Activated T-cell treated with anti-CD3 and anti-CD28 coated beads, Interleukin-2, amount 50 U/mL, for 24 hours (primary cell): ENCODE results near the gene CD300H.

ENCODE experiments used
- DNase-seq: peaks from one replicate; pipeline ENCODE4 v3.0.0-alpha.2; 2020
- H3K27ac Mint-ChIP-seq: 2 replicates; pipeline ENCODE4 v1.8.0; 2020; ENCODE audit warnings: mild to moderate bottlenecking, mixed read lengths
- H3K27me3 Mint-ChIP-seq: 2 replicates; pipeline ENCODE4 v1.8.0; 2020; ENCODE audit warnings: mixed read lengths
- H3K36me3 Mint-ChIP-seq: 2 replicates; pipeline ENCODE4 v1.8.0; 2020; ENCODE audit warnings: low read depth, mixed read lengths
- H3K4me1 Mint-ChIP-seq: 2 replicates; pipeline ENCODE4 v1.8.0; 2020; ENCODE audit warnings: low read depth, mixed read lengths
- H3K4me3 Mint-ChIP-seq: 2 replicates; pipeline ENCODE4 v1.8.0; 2020; ENCODE audit warnings: mild to moderate bottlenecking, moderate library complexity, mixed read lengths
- H3K9me3 Mint-ChIP-seq: 2 replicates; pipeline ENCODE4 v1.8.0; 2020; ENCODE audit warnings: mixed read lengths

The CD300H gene

GRCh38 chr17:74547736-74548135, 19.6 kb downstream of the CD300H start:
- H3K27ac Mint-ChIP-seq: no peak overlapping the region
- H3K36me3 Mint-ChIP-seq: no peaks in the 10 kb centered on the region
- no peak for DNase-seq
- H3K27me3 Mint-ChIP-seq: peaks cover 7% of the 10 kb centered on the region
- no peaks in the 10 kb centered on the region for H3K9me3 Mint-ChIP-seq
- H3K4me3 Mint-ChIP-seq: no peak overlapping the region
- peaks cover 5% of the 10 kb centered on the region for H3K4me1 Mint-ChIP-seq

GRCh38 chr17:74547264-74547663, 20.0 kb downstream of the CD300H start:
- no peak for DNase-seq
- no peak overlapping the region for H3K4me3 Mint-ChIP-seq
- no peaks in the 10 kb centered on the region for H3K36me3 Mint-ChIP-seq
- no peaks in the 10 kb centered on the region for H3K9me3 Mint-ChIP-seq
- peaks cover 5% of the 10 kb centered on the region for H3K4me1 Mint-ChIP-seq
- peaks cover 9% of the 10 kb centered on the region for H3K27me3 Mint-ChIP-seq
- H3K27ac Mint-ChIP-seq: no peak overlapping the region

DNA sequence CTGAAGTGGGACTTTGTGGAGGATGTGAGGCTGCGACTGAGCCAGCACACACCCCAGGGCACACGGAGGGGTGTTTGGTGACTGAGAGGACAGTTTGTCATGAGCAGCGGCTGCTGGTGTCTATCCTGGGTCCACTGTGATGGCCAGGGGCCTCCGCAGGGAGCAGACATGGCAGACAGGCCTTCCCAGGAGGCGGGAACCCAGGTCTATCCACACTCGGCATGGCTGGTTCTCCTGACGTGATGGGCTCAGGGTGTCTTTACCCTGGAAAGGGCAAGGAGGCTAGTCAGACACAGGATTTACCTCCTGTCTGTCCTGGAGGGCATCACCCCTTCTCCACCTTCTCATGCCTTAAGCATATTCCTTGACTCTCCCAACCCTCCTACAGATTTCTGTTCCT, 20.7 kb downstream of the CD300H start:
- peaks cover 5% of the 10 kb centered on the region for H3K4me1 Mint-ChIP-seq

DNA sequence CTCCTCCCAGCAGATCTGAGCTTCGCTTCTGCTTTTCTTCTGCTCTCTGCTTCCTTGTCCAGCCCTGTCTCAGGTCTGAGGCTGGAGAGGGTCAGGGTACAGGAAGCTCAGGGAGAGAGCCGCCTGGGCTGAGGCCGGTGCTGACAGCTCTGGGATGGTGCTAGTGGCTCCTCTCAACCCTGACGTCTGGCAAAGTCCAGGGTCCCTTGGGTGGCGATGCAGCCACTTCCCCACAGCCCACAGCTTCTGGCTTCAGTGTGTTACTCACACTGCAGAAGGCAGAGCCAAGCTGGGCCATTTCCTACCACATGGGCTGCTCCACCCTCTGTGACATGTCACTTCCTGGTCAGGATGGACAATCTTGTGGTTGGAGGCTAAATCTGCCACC, 21.5 kb downstream of the CD300H start, which contains the start of gene CD300C:
Gene CD300C (minus strand): TSS at position 273 of the 388 bp plus-strand sequence. CDS start 333 bp downstream, outside the sequence.
- Mint-ChIP-seq H3K36me3 (no peaks in the 10 kb centered on the region), H3K27ac (peak within 1 kb of the TSS; percentile 38), H3K4me3 (no peak within 1 kb of the TSS), H3K4me1 (peaks cover 5% of the 10 kb centered on the region), H3K27me3 (peaks cover 9% of the 10 kb centered on the region), H3K9me3 (no peaks in the 10 kb centered on the region)
- no peak for DNase-seq

More for the DNA sequence above, 20.7 kb downstream of the CD300H start:
- H3K36me3 Mint-ChIP-seq: no peaks in the 10 kb centered on the region
- no peak overlapping the region for H3K4me3 Mint-ChIP-seq
- peak overlapping the region; percentile 38 for H3K27ac Mint-ChIP-seq
- DNase-seq: no peak
- no peaks in the 10 kb centered on the region for H3K9me3 Mint-ChIP-seq
- H3K27me3 Mint-ChIP-seq: peaks cover 9% of the 10 kb centered on the region

DNA sequence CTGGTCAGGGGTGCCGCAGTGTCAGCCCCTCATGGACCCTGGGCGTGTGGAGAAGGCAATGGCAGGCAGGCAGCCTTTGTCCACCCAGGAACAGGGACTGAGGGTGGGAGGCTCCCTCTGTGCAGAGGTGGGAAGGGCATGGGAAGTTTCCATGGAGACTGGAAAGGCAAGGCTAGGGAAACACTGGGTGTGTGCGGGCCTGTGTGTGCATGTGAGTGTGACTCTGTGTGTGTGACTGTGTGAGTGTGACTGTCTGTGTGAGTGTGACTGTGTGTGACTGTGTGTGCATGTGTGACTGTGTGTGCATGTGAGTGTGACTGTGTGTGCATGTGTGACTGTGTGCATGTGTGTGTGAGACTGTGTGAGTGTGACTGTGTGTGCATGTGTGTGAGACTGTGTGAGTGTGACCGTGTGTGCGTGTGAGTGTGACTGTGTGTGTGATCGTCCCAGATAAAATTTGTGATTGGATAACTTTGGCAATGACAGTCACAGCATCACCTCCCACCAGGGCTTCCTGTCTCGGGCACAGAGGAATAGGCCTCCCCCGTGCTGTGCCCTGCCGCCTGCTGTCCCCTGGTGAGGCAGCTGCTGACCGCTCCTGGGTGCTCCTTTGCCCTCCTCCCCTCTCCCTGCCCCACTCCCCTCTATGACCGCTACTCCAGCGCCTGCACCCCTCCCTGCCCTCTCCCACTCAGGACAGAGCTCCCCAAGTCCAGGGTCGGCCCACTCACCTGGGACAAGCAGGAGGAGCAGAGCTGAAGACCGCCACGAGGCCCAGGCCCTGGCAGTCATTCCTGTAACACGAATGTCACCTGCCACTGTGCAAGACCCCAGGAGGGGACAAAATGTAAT, 22.1 kb downstream of the CD300H start:
- H3K4me3 Mint-ChIP-seq: no peak overlapping the region
- no peak for DNase-seq
- H3K27ac Mint-ChIP-seq: no peak overlapping the region
- peaks cover 9% of the 10 kb centered on the region for H3K27me3 Mint-ChIP-seq
- peaks cover 5% of the 10 kb centered on the region for H3K4me1 Mint-ChIP-seq
- no peaks in the 10 kb centered on the region for H3K9me3 Mint-ChIP-seq
- no peaks in the 10 kb centered on the region for H3K36me3 Mint-ChIP-seq

- H3K27ac Mint-ChIP-seq: no peak overlapping the region
- no peak for DNase-seq
- no peaks in the 10 kb centered on the region for H3K9me3 Mint-ChIP-seq
- peaks cover 5% of the 10 kb centered on the region for H3K4me1 Mint-ChIP-seq
- no peak overlapping the region for H3K4me3 Mint-ChIP-seq
- no peaks in the 10 kb centered on the region for H3K36me3 Mint-ChIP-seq
- peaks cover 7% of the 10 kb centered on the region for H3K27me3 Mint-ChIP-seq
These were observed 23.2 kb downstream of the CD300H start for GRCh38 chr17:74543891-74544760.

DNA sequence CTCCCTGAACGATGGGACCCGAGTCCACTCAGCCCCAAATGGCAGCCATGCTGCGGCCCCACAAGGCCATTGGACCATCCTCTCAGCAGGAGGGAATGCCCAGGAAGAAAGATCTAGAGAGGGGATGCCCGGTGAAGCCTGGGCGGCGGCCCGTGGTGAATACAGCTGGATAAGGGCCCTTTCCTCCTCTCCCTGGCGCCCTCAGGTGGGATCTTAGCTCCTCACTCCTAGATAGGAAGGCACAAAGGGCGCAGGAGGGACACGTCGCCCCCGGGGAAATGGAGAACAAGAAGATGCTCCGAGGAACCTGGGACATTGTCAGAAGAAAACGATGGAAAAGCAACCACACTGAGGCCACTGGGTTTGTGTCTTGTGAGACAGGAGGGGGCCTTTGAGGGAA, 23.9 kb downstream of the CD300H start:
- no peak overlapping the region for H3K27ac Mint-ChIP-seq
- H3K36me3 Mint-ChIP-seq: no peaks in the 10 kb centered on the region
- H3K9me3 Mint-ChIP-seq: no peaks in the 10 kb centered on the region
- no peak for DNase-seq
- H3K4me3 Mint-ChIP-seq: no peak overlapping the region
- peaks cover 2% of the 10 kb centered on the region for H3K27me3 Mint-ChIP-seq
- peaks cover 5% of the 10 kb centered on the region for H3K4me1 Mint-ChIP-seq

DNA sequence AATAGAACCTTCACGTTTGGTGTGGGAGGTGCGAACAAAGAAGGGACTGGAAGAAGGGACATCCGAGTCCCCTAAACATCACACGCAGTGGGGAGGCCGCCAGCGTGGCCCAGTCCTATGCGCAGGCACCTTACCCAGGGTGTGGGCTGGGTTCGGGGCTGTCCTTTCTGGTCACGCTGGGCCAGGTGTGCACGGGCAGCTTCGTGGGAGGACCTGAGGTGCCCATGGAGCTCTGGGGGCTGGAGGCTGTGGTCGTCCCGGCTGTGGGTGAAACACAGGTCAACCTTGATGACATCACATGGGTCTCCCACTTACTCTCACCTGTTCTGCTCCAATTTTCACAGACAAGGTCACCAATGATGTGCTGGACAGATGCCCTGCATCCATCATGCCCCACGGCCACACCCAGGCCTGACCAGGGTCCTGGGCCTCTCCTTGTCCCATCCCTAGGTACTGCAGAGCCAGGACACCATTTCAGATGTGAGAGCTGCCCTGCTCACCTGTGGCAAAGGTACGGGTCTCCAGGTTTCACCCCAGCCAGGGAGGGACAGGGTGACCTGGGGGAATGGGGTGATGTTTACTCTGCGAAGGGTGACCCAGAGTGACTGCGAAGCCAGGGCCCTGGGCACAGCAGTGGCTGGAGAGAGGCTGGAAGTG, 24.5 kb downstream of the CD300H start:
- H3K4me3 Mint-ChIP-seq: no peak overlapping the region
- peaks cover 3% of the 10 kb centered on the region for H3K4me1 Mint-ChIP-seq
- H3K27me3 Mint-ChIP-seq: peaks cover 2% of the 10 kb centered on the region
- no peaks in the 10 kb centered on the region for H3K36me3 Mint-ChIP-seq
- no peak overlapping the region for H3K27ac Mint-ChIP-seq
- H3K9me3 Mint-ChIP-seq: no peaks in the 10 kb centered on the region
- no peak for DNase-seq

- Mint-ChIP-seq H3K27me3 (peaks cover 2% of the 10 kb centered on the region), H3K27ac (no peak overlapping the region), H3K4me3 (no peak overlapping the region), H3K4me1 (no peaks in the 10 kb centered on the region), H3K36me3 (no peaks in the 10 kb centered on the region), H3K9me3 (no peaks in the 10 kb centered on the region)
- peak; percentile 2 for DNase-seq
These were observed 25.1 kb downstream of the CD300H start for GRCh38 chr17:74542166-74542565.

GRCh38 chr17:74541176-74542111, 25.9 kb downstream of the CD300H start:
- H3K4me1 Mint-ChIP-seq: no peaks in the 10 kb centered on the region
- H3K9me3 Mint-ChIP-seq: no peaks in the 10 kb centered on the region
- no peaks in the 10 kb centered on the region for H3K36me3 Mint-ChIP-seq
- no peak overlapping the region for H3K27ac Mint-ChIP-seq
- H3K27me3 Mint-ChIP-seq: peaks cover 2% of the 10 kb centered on the region
- H3K4me3 Mint-ChIP-seq: no peak overlapping the region
- no peak for DNase-seq

- H3K27ac Mint-ChIP-seq: no peak overlapping the region
- no peak for DNase-seq
- H3K27me3 Mint-ChIP-seq: peaks cover 6% of the 10 kb centered on the region
- H3K9me3 Mint-ChIP-seq: no peaks in the 10 kb centered on the region
- no peaks in the 10 kb centered on the region for H3K4me1 Mint-ChIP-seq
- H3K36me3 Mint-ChIP-seq: no peaks in the 10 kb centered on the region
- H3K4me3 Mint-ChIP-seq: no peak overlapping the region
These were observed 28.0 kb downstream of the CD300H start for GRCh38 chr17:74539281-74539820.

GRCh38 chr17:74536890-74537289, 30.4 kb downstream of the CD300H start:
- Mint-ChIP-seq H3K4me1 (peaks cover 4% of the 10 kb centered on the region), H3K9me3 (no peaks in the 10 kb centered on the region), H3K4me3 (no peak overlapping the region), H3K27me3 (peaks cover 27% of the 10 kb centered on the region), H3K36me3 (no peaks in the 10 kb centered on the region), H3K27ac (no peak overlapping the region)
- no peak for DNase-seq

DNA sequence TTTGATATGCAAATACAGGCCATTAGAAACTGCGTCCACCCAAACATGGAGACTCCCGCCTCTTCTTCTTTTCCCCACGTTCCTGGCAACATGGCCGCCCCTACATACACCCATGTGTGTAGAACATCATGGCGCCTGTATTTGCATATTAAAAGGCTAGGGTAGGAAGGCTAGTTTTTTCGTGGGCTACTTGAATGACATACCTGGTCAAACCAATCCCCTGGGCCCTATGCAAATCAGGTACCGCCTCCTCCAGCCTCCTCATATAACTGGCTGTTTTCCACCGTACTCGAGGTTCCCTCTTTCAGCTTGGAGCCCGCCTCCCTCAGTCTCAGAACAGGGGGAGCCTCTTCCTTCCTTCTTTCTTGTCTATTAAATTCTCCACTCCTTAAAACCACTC, 35.2 kb downstream of the CD300H start:
- H3K4me3 Mint-ChIP-seq: no peak overlapping the region
- H3K27ac Mint-ChIP-seq: no peak overlapping the region
- DNase-seq: peak; percentile 15
- no peaks in the 10 kb centered on the region for H3K36me3 Mint-ChIP-seq
- H3K4me1 Mint-ChIP-seq: peaks cover 4% of the 10 kb centered on the region
- H3K9me3 Mint-ChIP-seq: no peaks in the 10 kb centered on the region
- H3K27me3 Mint-ChIP-seq: peaks cover 41% of the 10 kb centered on the region
